ENCODE results near the gene GGT7.
A peak's percentile ranks its signal among the peaks of the same experiment; 100 is the strongest.
"Not testable (repeated sequence)": the region's sequence is repeated elsewhere in the genome, so short reads cannot be mapped to it uniquely, and the experiment has no call there.

Gene GGT7

GRCh38 chr20:34824026-34824425 lies 48.6 kb downstream of the GGT7 start:
- peak overlapping the region; percentile 83 for H3K4me3 ChIP-seq (ENCODE audit: low read depth, low read length)
- TF ChIP-seq CTCF (IDR thresholded peaks at IDR 0.05; ENCODE audit: low read depth, low read length), result no peak

- TF ChIP-seq CTCF (IDR thresholded peaks at IDR 0.05; ENCODE audit: low read depth, low read length), result no peak
- no peak overlapping the region for H3K4me3 ChIP-seq (ENCODE audit: low read depth, low read length)
These were observed 51.7 kb downstream of the GGT7 start for GRCh38 chr20:34820805-34821578.

- H3K4me3 ChIP-seq (ENCODE audit: low read depth, low read length), result no peak overlapping the region
- no peak for TF ChIP-seq CTCF (IDR thresholded peaks at IDR 0.05; ENCODE audit: low read depth, low read length)
These were observed 54.9 kb downstream of the GGT7 start for GRCh38 chr20:34817801-34818200.

GRCh38 chr20:34817072-34817471 lies 55.6 kb downstream of the GGT7 start:
- no peak for TF ChIP-seq CTCF (IDR thresholded peaks at IDR 0.05; ENCODE audit: low read depth, low read length)
- H3K4me3 ChIP-seq (ENCODE audit: low read depth, low read length), result no peak overlapping the region

- no peak for TF ChIP-seq CTCF (IDR thresholded peaks at IDR 0.05; ENCODE audit: low read depth, low read length)
These were observed 57.0 kb downstream of the GGT7 start for GRCh38 chr20:34815636-34816035.

GRCh38 chr20:34808583-34808982 lies 64.1 kb downstream of the GGT7 start:
- no peak overlapping the region for H3K4me3 ChIP-seq (ENCODE audit: low read depth, low read length)
- TF ChIP-seq CTCF (IDR thresholded peaks at IDR 0.05; ENCODE audit: low read depth, low read length), result no peak

More at GRCh38 chr20:34815636-34816035, 57.0 kb downstream of the GGT7 start:
- H3K4me3 ChIP-seq (ENCODE audit: low read depth, low read length), result no peak overlapping the region

- H3K4me3 ChIP-seq (ENCODE audit: low read depth, low read length), result not testable (repeated sequence)
These were observed 64.7 kb downstream of the GGT7 start for GRCh38 chr20:34807944-34808465.

All from WI38 (cell line).